ENCODE results near the gene GOLT1A.

Gene GOLT1A

DNA sequence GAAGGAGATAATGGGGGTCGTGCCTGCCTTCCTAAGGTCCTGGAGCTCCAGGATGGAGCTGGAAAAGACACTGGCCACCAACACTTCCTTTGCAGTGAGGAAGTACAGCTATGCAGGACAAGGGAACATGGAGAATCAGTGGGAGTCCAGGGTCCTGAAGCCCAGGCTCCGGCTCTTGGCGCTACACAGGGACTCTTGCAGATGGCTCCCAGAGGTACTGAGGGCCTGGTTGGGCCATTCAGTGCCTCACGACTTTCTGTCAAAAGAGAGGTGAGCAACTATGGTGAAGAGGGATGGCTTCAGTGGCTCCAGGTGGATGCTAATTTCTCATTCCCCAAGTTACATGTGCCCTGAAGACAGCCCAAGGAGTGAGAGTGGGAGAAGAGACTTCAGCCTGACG is 60.1 kb downstream of the GOLT1A start:
- DNase-seq: no peak

DNA sequence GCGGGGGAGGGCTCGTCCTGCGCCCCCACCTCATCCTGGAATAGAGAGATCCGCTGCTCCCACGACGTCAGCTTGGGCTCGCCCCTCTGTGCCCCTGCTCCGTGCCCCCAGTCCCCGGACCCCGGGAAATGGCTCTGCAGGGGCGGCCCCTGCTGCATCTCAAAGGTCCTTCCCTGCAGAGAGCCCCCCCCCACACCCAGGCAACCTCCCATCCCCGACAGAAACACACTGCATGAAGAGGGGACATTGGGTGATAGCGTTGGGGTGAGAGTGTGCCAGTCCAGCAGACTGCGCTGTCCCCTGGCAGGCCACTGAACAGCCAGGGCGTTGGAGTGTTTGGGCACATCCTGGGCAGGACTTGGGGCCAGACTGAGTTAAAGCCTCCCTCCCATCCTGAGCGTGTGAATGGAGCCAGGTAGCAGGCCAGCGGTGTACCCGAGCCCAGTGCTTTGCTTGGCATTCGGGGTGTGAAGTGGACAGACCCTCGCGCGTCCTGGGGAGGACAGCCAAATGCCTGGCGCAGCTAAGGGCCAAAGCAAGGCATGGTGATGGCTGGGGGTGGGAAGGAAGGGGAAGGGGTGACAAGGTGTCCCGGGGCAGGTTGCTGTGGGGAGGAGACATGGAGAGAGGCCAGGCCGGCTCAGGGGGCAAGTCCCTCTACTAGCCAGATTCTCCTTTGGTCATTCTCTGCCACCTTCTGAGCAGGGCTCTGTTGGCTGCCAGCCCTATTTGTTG is 61.3 kb downstream of the GOLT1A start:
- DNase-seq: no peak

DNA sequence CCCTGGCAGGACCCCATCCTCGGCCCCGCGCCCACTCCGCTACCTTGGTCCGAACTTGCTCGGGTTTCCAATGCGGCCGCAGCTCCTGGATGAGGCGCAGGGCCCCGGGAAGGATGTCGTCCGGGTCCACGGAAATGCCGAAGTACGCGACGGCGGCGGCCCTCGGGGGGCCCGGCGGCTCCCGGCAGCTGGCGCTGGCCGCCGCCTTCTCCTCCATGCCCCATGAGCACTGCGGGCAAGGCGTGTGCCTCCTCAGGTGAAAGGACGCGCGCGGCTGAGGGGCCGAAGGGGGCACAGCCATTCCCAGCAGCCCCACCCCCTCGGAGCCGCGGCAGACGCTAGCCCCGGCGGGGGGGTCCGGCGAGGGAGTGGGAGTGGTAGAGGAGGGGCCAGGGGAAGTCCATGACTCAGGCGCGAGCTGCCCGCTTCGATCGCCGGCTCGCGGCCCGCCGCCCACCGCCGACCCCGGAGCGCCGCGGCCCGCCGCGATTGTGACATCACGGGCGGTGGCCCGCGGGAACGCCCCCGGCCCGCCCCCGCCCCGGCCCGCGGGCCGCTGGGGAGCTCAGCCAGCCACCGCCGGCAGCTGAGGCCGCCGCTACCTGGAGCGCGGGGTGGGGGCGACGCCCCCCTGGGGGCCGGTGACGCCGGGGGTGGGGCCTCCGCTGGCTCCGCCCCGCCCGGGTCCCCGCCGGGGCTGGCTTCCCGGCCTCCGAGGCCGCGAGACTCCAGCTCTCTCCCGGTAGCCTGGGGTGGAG is 62.1 kb downstream of the GOLT1A start, which contains the start of gene ETNK2:
TSS of gene ETNK2 (minus strand) at position 493 of the 758 bp plus-strand sequence. CDS start at position 301, 192 bp downstream.
- peak; percentile 21 for DNase-seq

DNA sequence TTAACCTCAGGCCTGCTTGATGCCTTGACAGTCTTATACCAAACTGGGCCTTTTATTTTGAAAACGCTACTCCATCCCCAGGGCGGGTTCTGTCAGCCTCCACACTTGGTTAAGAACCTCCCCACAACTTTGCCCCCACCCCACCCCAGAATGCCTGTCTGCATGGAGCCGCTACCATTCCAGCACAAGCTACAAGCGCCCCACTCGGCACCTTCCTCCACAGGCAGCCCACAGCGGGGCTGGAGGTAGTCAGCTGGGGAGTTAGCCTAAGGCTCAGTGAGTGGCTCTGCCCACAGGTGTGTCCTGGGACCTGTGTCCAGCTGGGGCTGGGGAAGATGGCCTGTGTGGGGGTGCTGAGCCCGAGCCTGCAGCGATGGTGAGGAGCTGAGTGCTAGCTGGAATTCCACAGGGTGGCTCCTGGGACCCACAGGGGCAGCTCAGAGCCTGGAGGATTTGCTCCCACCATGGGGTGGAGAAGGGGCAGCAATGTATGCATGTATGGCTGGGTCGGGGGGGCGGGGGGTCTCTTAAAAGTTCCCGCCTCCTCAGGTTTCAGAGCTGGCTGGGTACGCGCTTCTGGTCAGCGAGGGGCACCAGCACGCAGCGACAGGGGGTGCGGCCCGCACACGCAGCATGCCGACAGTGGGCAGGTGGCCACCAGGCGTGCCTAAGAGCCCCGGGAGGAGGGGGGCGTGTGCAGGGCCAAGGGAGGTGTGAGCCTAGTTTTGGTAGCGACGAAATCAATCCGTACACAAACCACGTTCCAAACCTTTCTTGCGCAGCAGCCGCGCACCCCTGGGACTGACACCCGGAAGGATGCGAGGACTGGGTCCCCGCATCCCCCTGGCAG is 62.9 kb downstream of the GOLT1A start:
- no peak for DNase-seq

DNA sequence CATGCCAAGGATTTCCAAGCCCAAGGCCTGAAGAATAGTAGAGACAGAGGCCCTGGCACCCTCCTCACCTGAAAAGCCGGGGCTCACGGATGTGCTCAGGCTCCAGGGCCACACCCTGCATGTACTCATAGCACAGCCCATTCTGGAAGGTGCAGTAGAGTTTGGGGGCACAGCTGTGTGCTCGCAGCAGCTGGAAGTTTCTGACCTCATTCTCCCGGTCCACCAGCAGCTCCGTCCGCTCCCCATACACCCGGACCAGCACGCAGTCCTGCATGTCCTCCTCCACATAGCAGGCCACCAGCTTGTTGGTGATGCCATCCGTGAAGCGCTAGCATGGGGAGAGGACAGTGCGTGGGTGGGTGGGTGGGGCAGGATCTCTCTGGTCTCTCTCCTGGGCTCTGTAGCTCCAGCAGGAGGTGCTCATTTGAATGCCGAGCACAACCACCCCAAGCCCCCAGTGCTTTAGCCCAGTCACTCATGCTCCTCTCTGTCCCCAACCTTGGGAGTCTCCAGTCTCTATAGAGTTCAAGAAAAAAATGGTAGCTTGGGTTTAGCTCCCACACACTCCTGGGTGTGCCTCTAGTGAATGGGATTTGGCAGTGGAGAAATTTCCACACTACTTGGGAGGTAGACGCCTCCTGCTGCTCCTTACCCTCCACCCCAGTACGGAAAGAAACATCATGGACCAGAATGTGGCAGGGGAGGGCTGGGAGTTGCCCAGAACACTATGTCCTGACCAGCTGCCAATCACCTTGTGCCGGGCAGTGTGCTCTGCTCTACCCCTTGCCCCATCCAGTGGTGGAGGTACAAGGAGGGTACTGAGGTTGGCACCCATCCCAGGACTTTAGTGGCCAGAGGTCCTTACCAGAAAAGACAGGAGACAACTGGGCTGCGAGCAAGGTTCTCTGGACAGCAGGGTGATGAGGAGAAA is 63.9 kb downstream of the GOLT1A start:
- DNase-seq: no peak

DNA sequence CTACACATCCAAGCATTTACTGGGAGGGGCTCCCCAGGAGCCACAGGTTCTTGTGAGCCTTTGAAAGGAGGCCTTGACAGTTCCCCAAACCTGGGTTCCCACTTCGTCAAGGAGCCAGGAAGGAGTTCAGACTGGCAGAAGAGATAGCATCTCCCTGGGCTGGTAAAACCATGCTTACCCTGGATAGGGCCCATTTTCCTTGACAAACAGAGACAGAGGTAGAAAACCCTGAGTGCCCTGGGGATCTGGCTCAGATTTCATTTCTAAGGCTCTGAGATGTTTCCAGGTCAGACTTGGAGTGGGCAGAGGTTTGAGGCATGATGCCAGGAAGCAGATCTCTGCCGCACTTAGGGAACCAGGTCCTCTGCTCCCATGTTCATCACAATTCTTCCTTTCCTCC is 64.7 kb downstream of the GOLT1A start:
- DNase-seq: peak; percentile 8

Data from NCI-H2029 (cell line).